K562 (cell line): Measurements from ENCODE around the gene JSRP1. TPM values are rescaled to one million over a fixed set of nuclear protein-coding genes. Genes with fewer than 3 reads are reported as not detected.

Experiments
- ATAC-seq: fragments of 200-7000 bp; cut with Tn5 transposase; 3 replicates; pipeline ENCODE4 v1.9.1; 2020; ENCODE audit warnings: moderate library complexity
- BruUV-seq: library from RNA; stranded (reverse); fragments of 400-500 nt; replicated peaks from 2 replicates; lab custom pipeline; 2021; lab: Mats Ljungman, UMichigan
- CTCF ChIA-PET: fragments of 300-600 bp; formaldehyde crosslinking; extraction: SDS; loops from one replicate; lab custom pipeline; 2021; ENCODE audit warnings: low intra/inter-chr PET ratio; lab: Yijun Ruan, JAX
- POLR2A ChIA-PET: fragments of 300-600, 350-650 bp; sonication (Branson Sonifier 250); formaldehyde crosslinking; extraction: SDS; loops from one replicate; lab custom pipeline; 2021; ENCODE audit warnings: antibody characterized with exemption, inconsistent platforms; lab: Yijun Ruan, JAX
- DNase-seq, 4 experiments: peaks; one replicate each; pipeline versions ENCODE4 v3.0.0 to v3.0.0-alpha.2; 2011 to 2018; ENCODE audit warnings: low spot score in 3 of 4, mixed read lengths in 3 of 4; ENCODE audit errors: extremely low read depth in 1 of 4
- FAIRE-seq: peaks from 2 replicates; lab custom pipeline; 2011; peaks lifted over from hg19 to GRCh38; lab: Jason Lieb, UNC
- H2AFZ ChIP-seq: 2 replicates; pipeline ENCODE4 v1.6.0; 2011; ENCODE audit warnings: low read depth, low read length, control low read depth, inconsistent platforms
- H3K27ac ChIP-seq: fragments of 200-600 bp; 3 replicates; pipeline ENCODE4 v1.8.0; 2011; ENCODE audit warnings: low read depth, mild to moderate bottlenecking, control low read depth, inconsistent platforms, low read length, moderate library complexity, mixed read lengths; ENCODE audit errors: extremely low read depth
- H3K27me3 ChIP-seq, 2 experiments: fragments of 300-600 bp in 1 of 2; 2 replicates in 1 of 2; 3 replicates in 1 of 2; pipeline versions ENCODE4 v1.6.0 to v1.8.0; 2011; ENCODE audit warnings: inconsistent platforms in 2 of 2, low read length in 2 of 2, mild to moderate bottlenecking in 1 of 2, mixed read lengths in 1 of 2, moderate library complexity in 1 of 2; ENCODE audit not compliant: control insufficient read depth in 2 of 2, insufficient read depth in 2 of 2
- H3K36me3 ChIP-seq: fragments of 300-600 bp; 3 replicates; pipeline ENCODE4 v1.8.0; 2011; ENCODE audit warnings: mild to moderate bottlenecking, low read length, inconsistent platforms; ENCODE audit not compliant: control insufficient read depth, insufficient read depth
- H3K4me1 ChIP-seq, 2 experiments: fragments of 200-600 bp in 1 of 2; replicated peaks in 1 of 2; 2 replicates in 1 of 2; 3 replicates in 1 of 2; pipeline versions ENCODE4 v1.5.1 to v1.8.0; 2011; ENCODE audit warnings: inconsistent platforms in 2 of 2, low read length in 2 of 2, mild to moderate bottlenecking in 1 of 2, mixed read lengths in 1 of 2, moderate library complexity in 1 of 2; ENCODE audit not compliant: control insufficient read depth in 2 of 2, insufficient read depth in 2 of 2
- H3K4me2 ChIP-seq: 2 replicates; pipeline ENCODE4 v1.6.1; 2011; ENCODE audit warnings: low read length, control low read depth, inconsistent platforms, mixed read lengths; ENCODE audit not compliant: insufficient read depth
- H3K4me3 ChIP-seq: fragments of 200-600 bp; sonication (generic), shearing (Covaris generic); 2 replicates; pipeline ENCODE4 v1.5.1; 2016; ENCODE audit warnings: control low read depth, inconsistent platforms
- H3K79me2 ChIP-seq: fragments of 200-600 bp; 3 replicates; pipeline ENCODE4 v1.8.0; 2011; ENCODE audit warnings: low read length, inconsistent platforms; ENCODE audit not compliant: control insufficient read depth, insufficient read depth
- H3K9ac ChIP-seq, 2 experiments: 2 replicates each; pipeline versions ENCODE4 v1.6.0 to v1.6.1; 2011; ENCODE audit warnings: low read depth in 2 of 2, low read length in 2 of 2, control low read depth in 1 of 2, inconsistent platforms in 1 of 2, mild to moderate bottlenecking in 1 of 2, mixed read lengths in 1 of 2; ENCODE audit not compliant: insufficient read depth in 1 of 2
- H3K9me1 ChIP-seq: one replicate; pipeline ENCODE4 v1.6.0; 2011; ENCODE audit warnings: inconsistent platforms, mild to moderate bottlenecking, low read length, moderate library complexity; ENCODE audit not compliant: control insufficient read depth, insufficient read depth
- H3K9me3 ChIP-seq: replicated peaks from 2 replicates; pipeline ENCODE4 v1.5.1; 2011; ENCODE audit warnings: low read depth, low read length, inconsistent platforms; ENCODE audit not compliant: control insufficient read depth, insufficient read depth
- H4K20me1 ChIP-seq: replicated peaks from 2 replicates; pipeline ENCODE4 v1.6.1; 2011; ENCODE audit warnings: low read length, inconsistent platforms, mixed read lengths; ENCODE audit not compliant: control insufficient read depth, insufficient read depth
- COPS2 ChIP-seq: fragments of 450-650 bp; conservative IDR thresholded peaks from 2 replicates; pipeline ENCODE4 v1.6.1; 2016; ENCODE audit warnings: mild to moderate bottlenecking, moderate library complexity
- CREM ChIP-seq: IDR thresholded peaks from 2 replicates; pipeline ENCODE4 v1.6.1; 2014; ENCODE audit warnings: antibody characterized with exemption, low read depth
- ELF4 ChIP-seq: fragments of 450-650 bp; formaldehyde crosslinking; IDR thresholded peaks from 2 replicates; pipeline ENCODE4 v1.4.0; 2022; ENCODE audit warnings: missing genetic modification characterization
- HDAC2 ChIP-seq: fragments of 450-650 bp; IDR thresholded peaks from 2 replicates; pipeline ENCODE4 v1.6.1; 2016; ENCODE audit warnings: mild to moderate bottlenecking
- HMG20B ChIP-seq: fragments of 250-450 bp; sonication (Bioruptor Pico); IDR thresholded peaks from 2 replicates; pipeline ENCODE4 v1.5.0; 2021; ENCODE audit warnings: mild to moderate bottlenecking
- HSF4 ChIP-seq: fragments of 250-450 bp; sonication (Bioruptor Pico); IDR thresholded peaks from 2 replicates; pipeline ENCODE4 v2.1.2; 2022; ENCODE audit warnings: mild to moderate bottlenecking, moderate library complexity, borderline replicate concordance
- KDM2B ChIP-seq: fragments of 250-450 bp; sonication (Bioruptor Pico); IDR thresholded peaks from 2 replicates; pipeline ENCODE4 v1.8.0; 2021; ENCODE audit warnings: mild to moderate bottlenecking, moderate library complexity
- MAZ ChIP-seq, 2 experiments: fragments of 450-650 bp in 1 of 2; sonication (generic) in 1 of 2; formaldehyde crosslinking; IDR thresholded peaks in 1 of 2; conservative IDR thresholded peaks in 1 of 2; 2 replicates each; pipeline versions ENCODE4 v1.4.0 to v1.5.0; 2020; ENCODE audit warnings: mild to moderate bottlenecking in 1 of 2, missing genetic modification reagents in 1 of 2
- MED1 ChIP-seq: sonication (generic); formaldehyde crosslinking; IDR thresholded peaks from 2 replicates; pipeline ENCODE4 v1.8.1; 2023; ENCODE audit warnings: missing genetic modification reagents, borderline replicate concordance
- POLR2B ChIP-seq: fragments of 450-650 bp; IDR thresholded peaks from 2 replicates; pipeline ENCODE4 v1.6.1; 2018; ENCODE audit warnings: low read depth; ENCODE audit not compliant: partially characterized antibody
- PTRF ChIP-seq: fragments of 450-650 bp; IDR thresholded peaks from 2 replicates; pipeline ENCODE4 v1.6.1; 2016; ENCODE audit warnings: mild to moderate bottlenecking, missing genetic modification characterization, missing compliant biosample characterization
- PYGO2 ChIP-seq: fragments of 450-650 bp; IDR thresholded peaks from 2 replicates; pipeline ENCODE4 v1.6.1; 2016; ENCODE audit warnings: mild to moderate bottlenecking, missing genetic modification characterization, moderate library complexity, missing compliant biosample characterization
- RFX5 ChIP-seq: IDR thresholded peaks from 2 replicates; pipeline ENCODE4 v1.6.1; 2011; ENCODE audit warnings: low read depth, mild to moderate bottlenecking, improper control_type of control experiment, low read length
- SIX5 ChIP-seq, 2 experiments: IDR thresholded peaks; 2 replicates each; pipeline ENCODE4 v1.6.1; 2011; ENCODE audit warnings: low read length in 2 of 2, borderline replicate concordance in 1 of 2, low read depth in 1 of 2, mild to moderate bottlenecking in 1 of 2, moderate library complexity in 1 of 2; ENCODE audit not compliant: insufficient read depth in 1 of 2
- SMAD1 ChIP-seq: fragments of 150-350 bp; IDR thresholded peaks from 2 replicates; pipeline ENCODE4 v1.6.1; 2014; ENCODE audit warnings: low read length, low read depth; ENCODE audit not compliant: partially characterized antibody
- SPI1 ChIP-seq: IDR thresholded peaks from 2 replicates; pipeline ENCODE4 v1.6.1; 2011; ENCODE audit warnings: low read depth, low read length, control low read depth, borderline replicate concordance
- TEAD2 ChIP-seq: fragments of 450-650 bp; IDR thresholded peaks from 2 replicates; pipeline ENCODE4 v1.6.1; 2016; ENCODE audit warnings: missing genetic modification characterization, control low read depth, missing compliant biosample characterization
- ZC3H8 ChIP-seq: fragments of 450-650 bp; IDR thresholded peaks from 2 replicates; pipeline ENCODE4 v1.6.1; 2017
- ZNF589 ChIP-seq: fragments of 200-800 bp; sonication (Bioruptor generic); IDR thresholded peaks from 2 replicates; pipeline ENCODE4 v1.6.1; 2016; ENCODE audit warnings: low read depth, missing genetic modification characterization, missing compliant biosample characterization
- ZNF592 ChIP-seq: fragments of 450-650 bp; IDR thresholded peaks from 2 replicates; pipeline ENCODE4 v1.6.1; 2017; ENCODE audit warnings: antibody characterized with exemption, mild to moderate bottlenecking
- WGBS: fragments of 100-300 bp; shearing (Covaris generic); methylation state at CpG from one replicate; pipeline ENCODE4 v1.1.6; 2016; ENCODE audit warnings: low coverage, mixed read lengths; ENCODE audit not compliant: insufficient coverage; ENCODE audit errors: missing lambda C conversion rate; 5-methylcytosine and 5-hydroxymethylcytosine counted together
- in situ Hi-C: fragments of 300-500 bp; cut with MboI; formaldehyde crosslinking; loops from 4 replicates; pipeline ENCODE4 v1.15.0; 2018; ENCODE audit warnings: inconsistent platforms, mixed read lengths
- intact Hi-C: fragments of 100-400 bp; cut with micrococcal nuclease; formaldehyde crosslinking; loops from 2 replicates; pipeline ENCODE4 v1.14.2; 2022
- polyA plus RNA-seq, 8 experiments: library from polyadenylated mRNA; depleted of rRNA in 4 of 8; stranded (reverse) in 5 of 8; unstranded in 3 of 8; fragments of >200 nt; fragmentation: Nextera tagmentation in 2 of 8; fragmentation: Illumina TruSeq in 1 of 8; extraction: Ambion mirVana in 2 of 8; extraction: Trizol in 1 of 8; gene quantifications; 2 replicates each; pipeline versions ENCODE4 v1.2.1 to v1.2.3, GENCODE V29; 2011 to 2014; ENCODE audit warnings: inconsistent platforms in 1 of 8, missing spikeins in 1 of 8
- total RNA-seq, 7 experiments: library from RNA; depleted of rRNA in 6 of 7; stranded (reverse); fragments of >200 nt in 6 of 7; fragmentation: Illumina TruSeq in 2 of 7; extraction: Trizol in 2 of 7; gene quantifications; 2 replicates each; pipeline versions ENCODE4 v1.2.1 to v1.2.3, GENCODE V29; 2011 to 2021; ENCODE audit warnings: low replicate concordance in 1 of 7

JSRP1 gene
- total and polyA plus RNA-seq, 9 of the 15 experiments (the other 6 are each of a cell fraction or from before 2014, with no cell fraction given), result 0.08 to 1.2 (median 0.51) TPM; not detected in 4

- Histone ChIP-seq H3K27me3 (no peaks in the 10 kb centered on the region), H3K79me2 (no peaks in the 10 kb centered on the region), H4K20me1 (no peaks in the 10 kb centered on the region), H3K9me3 (no peaks in the 10 kb centered on the region), H3K4me2 (no peak overlapping the region), H3K4me3 (no peak overlapping the region), H3K4me1 (peaks cover 10 to 40% of the 10 kb centered on the region in 2 experiments), H3K36me3 (no peaks in the 10 kb centered on the region), H2AFZ (no peak overlapping the region), H3K27ac (no peak overlapping the region), H3K9ac (peak overlapping the region in 1 of 2 experiments; percentile 50; a peak in 1 of 4 replicates), H3K9me1 (peaks cover 2% of the 10 kb centered on the region)
- 62% methylated on average over 13 of the region's 13 CpGs for WGBS
- ATAC-seq (no peak; the same call in 2 of the 3 replicates), FAIRE-seq (no peak), DNase-seq (no peak)
- ChIA-PET POLR2A (interaction anchor here (0.5 to 2.6 kb wide), 8 partner anchors 9 to 89 kb away, joined by 3 to 18 read pairs (median 4); partner anchors contain the start of gene LSM7), CTCF (no interaction called here)
- intact Hi-C loops, result no loop called here
- in situ Hi-C loops, result no loop called here
- BruUV-seq, result no TSS peak
- 0 out of 2 replicates have a peak, but pooled peaks have one; percentile 30 for TF ChIP-seq HDAC2
- no peak for TF ChIP-seq RFX5
- no peak for TF ChIP-seq COPS2
- no peak for TF ChIP-seq ELF4 (CRISPR knock-in tag)
- TF ChIP-seq ZC3H8, result no peak
- TF ChIP-seq POLR2B, result no peak
- no peak for TF ChIP-seq HSF4 (CRISPR knock-in tag)
- TF ChIP-seq HMG20B (CRISPR knock-in tag), result no peak
- TF ChIP-seq SMAD1, result no peak
- TF ChIP-seq PYGO2 (tag), result no peak
- TF ChIP-seq CREM, result no peak
- TF ChIP-seq PTRF, result no peak
- TF ChIP-seq ZNF589 (CRISPR knock-in tag), result no peak
- TF ChIP-seq TEAD2 (tag), result no peak
- no peak for TF ChIP-seq MAZ (CRISPR knock-in tag; conservative IDR thresholded peaks at IDR 0.05 in 1 of 2, IDR thresholded peaks at IDR 0.05 in 1 of 2)
- no peak for TF ChIP-seq SPI1
- TF ChIP-seq MED1 (CRISPR knock-in tag), result no peak
- TF ChIP-seq KDM2B (CRISPR knock-in tag), result no peak
- no peak for TF ChIP-seq ZNF592
- TF ChIP-seq SIX5 (IDR thresholded peaks at IDR 0.05; ENCODE audit: borderline replicate concordance in 1 of 2, insufficient read depth in 1 of 2, low read depth in 1 of 2, low read length in 2 of 2), result no peak
Observed at GRCh38 chr19:2287585-2288337, 31.5 kb upstream of the JSRP1 start.
